CD4-positive, alpha-beta T cell treated with Interleukin-21 for 1 hour (primary cell): Measurements from ENCODE around the gene PNPLA7.
"Not testable (repeated sequence)": the region's sequence is repeated elsewhere in the genome, so short reads cannot be mapped to it uniquely, and the experiment has no call there.

ENCODE experiments used
- DNase-seq: peaks from one replicate; pipeline ENCODE4 v3.0.0-alpha.2; 2020

The PNPLA7 gene

DNA sequence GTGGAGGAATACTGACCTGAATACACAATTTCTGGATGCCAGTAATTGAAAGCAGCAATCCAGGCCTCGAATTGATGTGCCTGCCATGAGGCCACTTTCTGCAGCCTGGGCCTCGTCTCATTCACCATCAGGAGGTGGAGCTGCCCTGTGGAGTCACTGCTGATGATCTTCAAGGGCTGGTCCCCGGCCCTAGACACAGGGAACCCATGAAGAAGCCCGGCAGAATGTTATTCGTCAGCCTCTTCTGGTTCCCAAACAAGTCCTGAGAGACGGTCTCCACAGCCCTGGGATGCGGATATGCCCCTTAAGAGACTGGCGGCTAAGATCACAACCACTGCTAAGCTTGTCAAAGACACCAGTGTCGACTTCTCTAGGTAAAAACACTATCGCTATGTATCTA is 24.0 kb upstream of the PNPLA7 start:
- DNase-seq = no peak

DNA sequence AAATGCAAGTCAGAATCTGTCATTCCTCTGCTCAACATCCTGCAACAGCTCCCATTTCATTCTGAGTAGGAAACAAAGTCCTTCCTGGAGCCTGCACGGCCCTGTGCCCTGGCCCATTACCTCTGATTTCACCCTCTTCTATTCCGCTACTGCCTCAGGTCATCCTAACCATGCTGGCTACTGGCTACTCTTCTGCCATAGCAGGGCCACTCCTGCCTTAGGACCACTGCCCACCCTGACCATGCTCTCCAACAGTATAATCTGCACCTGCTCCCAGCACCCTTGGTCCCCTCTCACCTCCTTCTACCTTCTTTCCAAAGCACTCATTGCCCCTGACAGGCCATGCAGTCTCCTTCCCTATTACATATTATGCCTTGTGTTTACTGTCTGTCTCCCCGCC is 20.4 kb upstream of the PNPLA7 start:
- DNase-seq = no peak

GRCh38 chr9:137569609-137570203 is 19.5 kb upstream of the PNPLA7 start:
- no peak for DNase-seq

- DNase-seq = not testable (repeated sequence)
Measured at GRCh38 chr9:137568445-137568844, 18.2 kb upstream of the PNPLA7 start.

DNA sequence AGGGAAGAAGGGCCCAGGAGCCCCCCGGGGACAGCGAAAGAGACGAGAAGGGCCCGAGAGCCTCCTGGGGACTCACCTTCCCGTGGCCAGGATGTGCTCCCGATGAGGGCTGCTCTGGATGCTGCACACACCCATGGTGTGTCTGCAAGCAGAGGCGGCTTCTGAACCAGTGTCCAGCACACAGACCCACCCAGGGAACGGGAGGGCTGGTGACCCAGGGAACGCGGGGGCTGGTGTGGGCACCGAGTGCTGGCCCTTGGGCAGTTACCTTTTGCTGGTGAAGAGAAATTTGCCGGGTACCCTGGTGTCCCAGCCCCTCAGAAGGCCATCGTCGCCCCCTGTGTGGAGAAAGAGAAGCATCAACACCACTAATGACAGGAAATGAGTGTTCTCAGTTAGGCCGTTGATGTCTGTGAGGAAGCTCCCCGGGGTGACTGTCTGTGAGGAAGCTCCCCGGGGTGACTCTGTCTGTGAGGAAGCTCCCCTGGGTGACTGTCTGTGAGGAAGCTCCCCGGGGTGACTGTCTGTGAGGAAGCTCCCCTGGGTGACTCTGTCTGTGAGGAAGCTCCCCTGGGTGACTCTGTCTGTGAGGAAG is 14.7 kb upstream of the PNPLA7 start:
- DNase-seq = no peak

DNA sequence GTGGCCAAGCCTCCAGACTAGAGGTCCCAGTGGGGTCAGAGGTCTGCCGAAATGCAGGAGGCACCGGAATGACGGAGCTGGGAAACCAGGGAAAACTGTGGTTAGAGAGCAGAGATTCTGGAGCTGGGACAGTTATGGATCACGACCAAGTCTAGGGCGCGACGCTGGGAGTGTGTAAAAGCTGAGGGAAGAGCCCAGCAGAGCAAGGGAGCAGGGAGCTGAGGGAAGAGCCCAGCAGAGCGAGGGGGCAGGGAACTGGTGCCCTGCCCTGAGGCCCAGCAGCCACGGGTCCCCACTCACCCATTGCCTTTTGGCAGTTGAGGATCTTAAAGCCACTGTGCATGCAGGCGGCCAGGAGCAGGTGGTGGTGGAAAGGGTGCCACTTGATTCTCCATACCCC is 13.9 kb upstream of the PNPLA7 start:
- DNase-seq = no peak

- no peak for DNase-seq
Measured at GRCh38 chr9:137558127-137558526, 7.9 kb upstream of the PNPLA7 start.

- DNase-seq = no peak
Measured at GRCh38 chr9:137556069-137556838, 6.1 kb upstream of the PNPLA7 start.

- no peak for DNase-seq
Measured at GRCh38 chr9:137555179-137555578, 5.0 kb upstream of the PNPLA7 start.

GRCh38 chr9:137554349-137554748 is 4.1 kb upstream of the PNPLA7 start:
- no peak for DNase-seq

GRCh38 chr9:137553654-137554053 is 3.5 kb upstream of the PNPLA7 start:
- not testable (repeated sequence) for DNase-seq

GRCh38 chr9:137552022-137552768 is 2.0 kb upstream of the PNPLA7 start:
- no peak for DNase-seq

- peak; percentile 92 for DNase-seq
Measured at GRCh38 chr9:137551264-137552021, 1.2 kb upstream of the PNPLA7 start, which contains the start of gene MRPL41. Gene MRPL41, plus strand, starts transcription at chr9:137551879. Its CDS starts 203 bp downstream, at chr9:137552082.

GRCh38 chr9:137550958-137551263 is 709 bp upstream of the PNPLA7 start:
- not testable (repeated sequence) for DNase-seq

GRCh38 chr9:137547687-137548543 is 2.3 kb downstream of the PNPLA7 start:
- no peak for DNase-seq

DNA sequence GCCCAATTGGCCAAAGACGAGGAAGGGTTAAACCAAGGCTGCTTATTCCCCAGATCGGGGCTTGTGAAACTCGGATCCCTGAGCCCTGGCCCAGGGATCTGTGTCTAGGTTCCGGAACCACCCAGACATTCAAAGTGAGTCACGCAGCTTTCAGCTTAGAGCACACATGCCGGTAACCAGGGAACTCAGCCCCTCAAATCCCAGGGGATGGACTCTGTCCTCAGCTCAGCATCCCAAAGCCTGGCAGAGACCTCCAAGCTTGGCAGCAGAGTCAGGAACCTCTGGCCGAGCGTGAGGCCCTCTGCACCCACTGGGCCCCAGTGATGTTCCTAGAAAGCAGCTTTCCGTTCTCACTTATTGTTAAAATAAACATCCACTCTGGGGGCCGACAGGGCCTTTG is 5.1 kb downstream of the PNPLA7 start:
- DNase-seq = no peak

GRCh38 chr9:137544176-137544760 is 5.9 kb downstream of the PNPLA7 start:
- DNase-seq = no peak

DNA sequence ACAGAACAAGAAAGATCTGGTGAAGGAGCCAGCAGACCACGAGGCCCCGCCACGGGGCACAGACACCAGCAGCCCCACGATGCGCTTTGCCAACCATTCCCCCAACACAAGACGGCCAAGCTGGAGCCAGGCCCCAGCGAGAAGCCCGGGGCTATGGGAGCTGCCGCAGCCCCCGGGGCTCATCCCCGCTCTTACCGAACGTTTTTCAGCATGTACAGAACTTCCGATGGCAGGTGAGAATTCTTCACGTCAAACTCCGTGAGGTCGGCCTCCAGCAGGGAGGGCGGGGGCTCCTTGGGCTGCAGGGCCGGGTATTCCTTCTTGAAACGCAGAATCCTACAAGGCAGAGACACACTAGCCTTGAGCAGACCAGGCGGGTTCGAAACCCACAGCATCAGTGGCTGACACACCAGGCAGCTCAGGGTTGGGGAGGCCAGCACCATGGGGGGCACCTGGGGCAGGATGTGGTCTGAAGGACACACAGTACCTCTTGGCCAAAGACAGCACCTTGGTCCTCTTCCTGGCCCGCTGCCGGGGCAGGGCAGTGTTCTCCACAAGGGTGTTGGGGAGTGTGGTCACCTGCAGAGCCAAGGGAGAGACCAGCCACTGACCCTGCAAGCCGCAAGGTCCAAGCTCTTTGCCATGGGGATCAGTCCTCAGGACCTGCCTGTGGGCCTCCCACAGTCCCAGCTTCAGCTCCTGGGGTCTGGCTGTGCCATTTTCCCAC is 6.8 kb downstream of the PNPLA7 start:
- DNase-seq = no peak

DNA sequence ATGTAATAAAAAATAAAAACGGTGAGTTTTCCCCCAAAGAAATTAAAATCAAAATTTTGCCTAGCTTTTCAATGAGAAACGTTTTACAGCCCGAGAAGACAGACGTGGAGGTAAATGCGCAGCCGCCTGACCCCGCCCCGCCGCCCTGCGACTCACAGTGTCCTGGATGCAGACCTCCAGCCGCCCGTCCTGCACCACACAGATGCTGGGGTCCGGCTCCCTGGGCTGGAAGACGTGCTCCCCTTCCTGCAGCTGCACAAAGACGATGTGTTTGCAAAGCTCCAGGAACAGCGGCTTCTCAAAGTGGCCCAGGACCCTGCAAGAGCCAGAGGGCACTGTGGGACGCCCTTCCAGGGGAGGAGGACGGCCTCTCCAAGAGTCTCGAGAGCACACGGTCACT is 7.7 kb downstream of the PNPLA7 start:
- no peak for DNase-seq

DNA sequence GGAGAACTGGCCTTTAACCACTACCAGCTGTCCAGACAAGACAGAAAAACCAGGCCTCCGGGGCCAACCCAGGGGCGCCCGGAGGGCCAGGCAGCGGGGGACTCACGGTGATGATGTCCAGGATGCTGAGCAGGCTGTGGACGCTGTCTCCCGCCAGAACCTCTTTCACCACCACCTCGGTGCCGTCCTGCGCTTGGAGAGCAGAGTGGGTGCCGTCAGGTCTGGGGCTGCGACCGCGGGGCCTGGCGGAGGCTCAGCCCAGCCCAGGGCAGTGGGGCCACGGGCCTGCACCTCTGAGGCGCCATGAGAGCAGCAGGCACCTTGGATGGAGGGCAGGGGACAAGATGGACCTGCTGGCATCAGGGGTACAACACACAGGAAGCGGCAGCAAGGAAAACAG is 9.7 kb downstream of the PNPLA7 start:
- no peak for DNase-seq

- DNase-seq = no peak
Measured at GRCh38 chr9:137538058-137538457, 12.1 kb downstream of the PNPLA7 start.
